SHP77 (cell line): ENCODE results near the gene INO80B.

Experiments used
- DNase-seq, 2 experiments: peaks; one replicate each; lab custom pipeline; 2025; lab: John Stamatoyannopoulos, UW

The INO80B gene

GRCh38 chr2:74454654-74455511, at the start of gene INO80B:
INO80B (plus strand) TSS chr2:74455087; CDS start chr2:74455117, 30 bp downstream.
- DNase-seq, result peak; percentile 90 to 95

DNA sequence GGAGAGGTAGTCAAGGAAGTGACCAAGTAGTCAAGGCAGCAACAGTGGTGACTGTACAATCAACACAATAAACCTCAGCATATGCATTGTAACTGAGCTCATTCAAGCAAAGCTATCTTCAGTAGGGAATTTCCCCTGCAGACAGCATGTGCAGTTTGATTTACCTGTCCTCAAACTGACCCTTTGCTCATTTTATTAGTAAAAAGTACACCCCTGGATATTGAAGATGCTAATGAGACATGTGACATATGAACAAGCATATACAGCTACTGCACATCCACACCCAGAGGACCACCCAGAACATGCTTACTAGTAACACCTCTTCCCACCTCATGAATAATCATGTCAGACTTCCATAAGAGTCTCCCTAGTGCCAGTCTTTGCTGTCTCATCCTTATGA, 48.9 kb upstream of the INO80B start:
- no peak for DNase-seq

- no peak for DNase-seq
Observed at GRCh38 chr2:74407682-74408081, 47.2 kb upstream of the INO80B start.

DNA sequence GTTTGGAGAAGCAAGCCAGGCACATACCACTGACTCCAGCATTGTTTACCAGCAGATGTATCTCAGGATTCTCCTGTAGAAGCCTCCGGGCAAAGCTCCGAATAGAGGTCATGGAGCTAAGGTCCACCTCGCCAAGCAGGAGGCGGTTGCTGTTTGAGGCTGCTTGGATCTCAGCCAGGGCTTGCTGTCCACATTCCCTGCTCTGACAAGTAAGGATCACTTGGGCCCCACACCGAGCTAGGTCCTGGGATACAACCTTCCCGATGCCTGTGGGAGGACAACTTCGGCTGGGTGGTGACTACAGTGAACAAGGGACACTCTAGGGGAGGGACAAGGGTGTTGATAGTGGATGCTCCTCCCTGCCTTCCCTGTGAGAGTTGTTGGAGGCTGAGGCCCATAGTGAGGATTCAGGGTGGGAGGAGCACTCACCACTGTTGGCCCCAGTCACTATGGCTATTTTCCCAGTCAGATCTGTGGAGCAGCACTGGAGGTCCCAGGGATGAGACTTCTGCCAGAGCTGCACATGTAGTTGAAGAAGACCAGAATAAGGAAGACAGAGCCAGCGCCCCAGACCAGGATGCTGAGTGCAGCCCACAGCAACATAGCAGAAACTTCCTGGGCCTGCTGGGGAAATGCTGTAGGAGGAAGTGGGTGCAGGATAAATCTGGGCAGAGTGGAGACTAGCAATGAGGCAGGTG, 41.7 kb upstream of the INO80B start:
- no peak for DNase-seq

DNA sequence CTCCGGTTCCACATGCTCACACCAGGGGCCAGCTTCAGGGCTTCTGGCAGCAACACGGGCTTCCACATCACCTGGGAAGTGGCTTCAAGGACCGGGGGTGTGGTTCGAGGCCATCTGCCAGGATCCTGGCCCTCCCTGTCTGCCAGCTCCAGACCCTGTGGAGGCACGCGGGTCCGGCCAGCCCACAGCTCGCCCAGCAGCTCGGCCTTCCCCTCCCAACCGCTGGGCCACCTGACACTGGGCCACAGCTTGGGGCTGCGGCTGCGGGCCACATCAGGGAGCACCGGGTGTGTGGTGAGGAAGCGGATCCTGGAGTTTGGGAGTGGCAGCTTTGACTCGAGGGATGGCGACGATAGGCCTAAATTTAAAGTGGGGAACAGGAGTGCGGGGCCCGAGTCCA, 40.4 kb upstream of the INO80B start:
- no peak for DNase-seq

DNA sequence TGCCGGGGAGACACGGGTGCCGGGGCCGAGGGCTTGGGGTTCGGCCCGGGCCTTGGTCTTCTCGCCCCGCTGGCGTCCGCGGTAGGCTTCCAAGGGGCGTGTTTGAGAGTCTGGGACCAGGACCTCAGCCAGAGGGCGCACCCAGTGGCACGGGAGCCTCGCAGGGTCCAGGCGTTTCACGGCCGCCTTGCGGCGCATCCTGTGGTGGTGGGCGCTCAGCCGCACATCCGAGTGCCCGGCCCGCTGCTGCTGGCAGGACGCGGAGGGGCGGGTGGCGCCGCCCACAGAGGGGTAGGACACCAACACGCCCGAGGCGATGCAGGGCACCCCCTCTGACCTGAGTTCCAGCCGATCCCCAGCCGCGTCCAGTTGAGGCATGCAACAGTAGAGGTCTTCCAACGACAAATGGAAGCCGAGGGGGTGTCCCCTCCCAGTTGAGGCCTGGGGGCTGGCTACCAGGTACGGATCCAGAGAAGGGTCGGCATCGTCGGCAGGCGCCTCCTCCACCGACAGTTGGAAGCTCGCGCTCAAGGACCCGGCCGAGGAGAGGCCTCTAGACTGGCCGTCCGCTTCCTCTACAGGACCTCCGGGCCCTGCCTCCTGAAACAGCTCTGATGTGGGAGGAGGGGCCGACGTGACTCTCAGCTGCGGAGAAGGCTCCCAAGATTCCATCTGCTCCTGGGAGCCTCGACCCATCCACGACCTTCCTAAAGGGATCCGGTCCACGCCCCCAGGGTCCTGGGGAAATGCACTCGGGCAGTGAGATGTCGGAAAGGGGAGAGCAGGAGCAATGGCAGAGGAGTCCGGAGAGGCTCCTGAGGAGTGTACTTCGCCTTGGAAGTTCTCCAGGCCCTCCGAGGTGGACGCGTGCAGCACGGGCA, 39.8 kb upstream of the INO80B start:
- no peak for DNase-seq

- DNase-seq, result no peak
Observed at GRCh38 chr2:74415762-74416395, 39.0 kb upstream of the INO80B start.

GRCh38 chr2:74416778-74417177, 38.1 kb upstream of the INO80B start:
- DNase-seq, result no peak

- DNase-seq, result no peak
Observed at GRCh38 chr2:74417197-74417596, 37.7 kb upstream of the INO80B start.

GRCh38 chr2:74417763-74418162, 37.1 kb upstream of the INO80B start:
- DNase-seq, result no peak

DNA sequence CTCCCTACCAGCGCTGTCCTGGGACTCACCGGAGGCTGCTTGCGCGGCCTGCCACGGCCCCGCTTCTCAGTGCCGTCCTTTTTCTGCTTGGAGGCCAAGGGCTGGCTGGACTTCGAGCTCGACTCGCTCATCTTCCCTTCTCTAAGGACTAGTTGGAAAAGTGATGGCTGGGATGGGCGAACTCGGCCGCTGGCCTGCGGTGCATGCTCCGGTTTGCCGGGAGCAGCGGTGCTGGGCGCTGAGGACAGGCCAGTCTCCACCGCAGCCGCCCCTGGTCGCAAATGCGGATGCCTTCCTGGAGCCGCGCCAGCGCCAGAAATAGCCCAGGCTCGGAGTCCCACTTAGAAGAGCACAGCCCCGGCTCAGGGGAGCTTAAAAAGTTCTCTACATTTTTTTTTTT, 36.6 kb upstream of the INO80B start:
- peak in 1 of 2 experiments; percentile 20 for DNase-seq

GRCh38 chr2:74419345-74419744, 35.5 kb upstream of the INO80B start:
- no peak for DNase-seq

DNA sequence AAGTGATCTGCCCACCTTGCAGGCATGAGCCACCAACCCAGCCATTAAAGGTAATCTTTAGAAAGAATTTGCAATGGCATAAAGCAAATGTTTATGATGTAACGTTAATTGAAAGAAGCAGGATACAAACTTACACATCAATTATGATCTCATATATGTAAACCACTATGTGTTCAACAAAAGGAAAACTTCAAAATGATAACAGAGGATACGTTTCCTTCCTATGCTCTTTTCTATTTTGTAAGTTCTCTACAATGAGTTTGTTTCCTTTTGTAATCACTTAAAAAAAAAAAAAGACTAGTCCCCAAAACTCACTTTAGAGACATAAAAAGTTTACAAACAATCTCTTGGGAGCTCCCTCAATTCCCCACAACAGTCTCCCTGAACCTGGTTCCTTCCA, 34.9 kb upstream of the INO80B start:
- DNase-seq, result no peak

GRCh38 chr2:74420443-74421103, 34.3 kb upstream of the INO80B start:
- DNase-seq, result peak in 1 of 2 experiments; percentile 10

DNA sequence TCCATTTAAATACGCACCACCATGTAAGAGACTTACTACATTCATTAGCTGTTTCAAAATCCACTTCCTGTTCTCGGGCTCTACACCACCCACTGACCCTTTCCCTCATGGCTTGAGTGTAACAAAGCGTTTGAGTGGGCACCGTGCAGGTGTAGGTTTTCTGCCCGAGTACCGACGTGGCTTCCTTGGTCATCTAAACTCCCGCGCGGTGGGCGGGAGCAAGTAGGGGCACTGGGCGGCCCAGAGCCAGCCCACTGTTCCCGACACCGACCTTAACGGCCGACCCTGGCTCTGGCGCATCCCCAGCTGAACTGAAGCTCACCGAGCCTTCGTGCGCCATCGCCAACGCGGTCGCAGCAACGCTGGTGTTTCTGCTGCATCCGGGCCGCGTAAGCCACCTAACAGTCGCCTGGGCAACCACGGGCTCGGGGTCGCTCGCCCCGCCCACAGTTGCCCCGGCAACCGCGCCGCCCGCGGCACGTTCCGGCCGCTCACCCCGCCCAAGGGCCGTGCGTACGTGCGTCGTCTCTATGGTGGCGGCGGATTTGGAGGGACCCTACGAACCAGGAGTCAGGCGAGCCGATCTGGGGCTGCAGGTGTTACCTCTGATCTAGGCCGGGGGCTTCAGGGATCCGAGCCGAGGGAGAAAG, 33.5 kb upstream of the INO80B start, which contains the start of the genes C2orf81 and WDR54:
C2orf81 (minus strand) TSS at position 399 of the 650 bp plus-strand sequence; CDS start at position 340, 59 bp downstream.
WDR54 (plus strand) TSS at position 510 of the 650 bp plus-strand sequence. CDS start 424 bp downstream, outside the sequence.
- peak; percentile 91 to 94 for DNase-seq

DNA sequence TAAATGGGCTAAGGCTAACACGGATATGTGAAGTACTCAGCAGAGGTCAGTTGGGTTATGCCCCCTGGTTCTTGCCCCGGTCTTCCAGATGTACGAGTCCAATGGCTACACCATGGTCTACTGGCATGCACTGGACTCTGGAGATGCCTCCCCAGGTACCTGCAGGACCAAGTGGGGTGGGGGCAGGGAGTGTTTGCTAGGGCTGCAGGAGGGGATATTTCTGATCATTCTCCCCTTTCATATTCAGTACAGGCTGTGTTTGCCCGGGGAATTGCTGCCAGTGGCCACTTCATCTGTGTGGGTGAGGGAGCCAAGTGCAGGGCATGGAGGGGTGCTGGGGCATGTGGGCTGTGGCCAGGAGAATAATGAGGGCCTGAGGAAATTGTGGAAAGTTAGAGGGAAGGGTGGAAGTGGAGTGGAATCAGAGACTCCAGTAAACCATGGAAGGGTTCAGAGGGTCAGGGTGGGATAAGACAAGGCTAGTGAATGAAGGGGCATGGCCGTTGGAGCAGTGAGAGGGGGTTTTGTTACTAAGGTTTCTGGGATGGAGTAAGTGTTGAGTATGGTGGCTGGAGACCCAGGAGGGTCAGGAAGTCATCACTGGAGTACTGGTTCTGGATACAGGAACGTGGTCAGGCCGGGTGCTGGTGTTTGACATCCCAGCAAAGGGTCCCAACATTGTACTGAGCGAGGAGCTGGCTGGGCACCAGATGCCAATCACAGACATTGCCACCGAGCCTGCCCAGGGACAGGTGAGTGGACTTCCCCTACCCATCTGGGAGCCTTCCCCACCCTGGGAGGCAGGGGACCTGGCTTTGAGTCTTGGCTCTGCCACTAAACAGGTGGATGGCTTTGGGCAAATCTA, 31.4 kb upstream of the INO80B start:
- no peak for DNase-seq

GRCh38 chr2:74424139-74424992, 30.5 kb upstream of the INO80B start:
- DNase-seq, result no peak

DNA sequence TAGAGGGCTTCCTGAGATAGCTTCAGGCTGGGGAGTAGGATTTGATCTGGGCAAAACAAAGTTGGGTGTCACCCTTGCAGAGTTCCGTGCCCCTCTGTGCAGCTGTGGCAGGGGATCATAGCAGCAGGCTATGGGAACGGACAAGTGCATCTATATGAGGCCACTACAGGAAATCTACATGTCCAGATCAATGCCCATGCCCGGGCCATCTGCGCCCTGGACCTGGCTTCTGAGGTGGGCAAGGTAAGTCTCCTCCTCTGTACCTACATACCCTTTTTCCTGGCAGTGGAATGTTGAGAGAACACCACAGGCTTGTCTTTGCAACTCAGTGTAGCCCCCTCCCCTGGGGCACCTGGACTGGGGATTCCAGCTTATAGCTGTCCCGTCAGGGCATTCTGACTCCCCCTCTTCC, 29.9 kb upstream of the INO80B start:
- DNase-seq, result no peak
